GM12873 (cell line): ENCODE measurements around the gene ARID3C.

ENCODE experiments used
- TF ChIP-seq, protein P1 (sequence below): IDR thresholded peaks from 2 replicates; pipeline ENCODE4 v1.5.1; 2012; ENCODE audit warnings: low read depth, mild to moderate bottlenecking, moderate library complexity, low read length, control low read depth; ENCODE audit not compliant: insufficient read depth; ENCODE audit errors: missing control alignments

ARID3C gene

DNA sequence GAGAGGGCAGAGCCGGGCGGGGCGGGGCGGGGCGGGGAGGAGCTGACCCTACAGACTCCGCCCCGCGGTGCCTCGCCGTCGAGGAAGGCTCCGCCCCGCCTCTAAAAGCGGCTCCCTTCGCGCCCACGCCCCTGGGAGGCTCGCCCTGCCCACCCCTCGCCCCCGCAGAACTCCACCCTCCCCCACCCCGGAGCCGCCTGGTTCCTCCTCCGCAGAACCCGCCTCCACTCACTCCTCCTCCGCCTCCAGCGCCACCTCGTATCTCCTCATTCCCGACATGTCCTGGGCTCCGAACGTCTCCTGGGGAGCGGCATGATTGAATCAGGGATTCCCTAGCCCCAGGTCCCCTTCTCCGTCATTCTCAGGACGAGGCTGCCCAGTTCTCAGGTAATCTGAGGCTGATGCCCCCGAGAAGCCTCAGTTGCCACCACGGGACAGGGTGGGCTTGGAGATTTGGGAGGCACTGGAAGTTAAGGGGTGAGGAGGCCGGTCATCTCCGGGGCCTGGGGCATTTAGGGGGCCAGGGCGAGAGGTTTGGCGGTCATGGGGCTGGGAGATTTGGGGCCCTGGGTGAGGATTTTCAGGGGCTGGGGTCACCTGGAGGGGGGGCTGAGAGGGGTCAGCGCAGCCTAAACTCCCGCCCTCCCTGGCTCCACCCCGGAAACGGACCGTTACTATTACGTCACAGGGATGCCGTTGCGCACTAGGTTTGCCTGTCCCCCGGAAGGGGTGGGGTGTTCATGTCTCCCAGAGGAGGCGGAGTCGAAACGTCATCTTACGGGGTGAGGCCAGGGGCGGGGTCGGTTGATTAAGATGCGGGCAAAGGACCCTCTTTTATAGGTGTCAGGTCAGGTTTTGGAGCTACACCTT, 36.8 kb upstream of the ARID3C start:
- TF ChIP-seq, protein P1, sequence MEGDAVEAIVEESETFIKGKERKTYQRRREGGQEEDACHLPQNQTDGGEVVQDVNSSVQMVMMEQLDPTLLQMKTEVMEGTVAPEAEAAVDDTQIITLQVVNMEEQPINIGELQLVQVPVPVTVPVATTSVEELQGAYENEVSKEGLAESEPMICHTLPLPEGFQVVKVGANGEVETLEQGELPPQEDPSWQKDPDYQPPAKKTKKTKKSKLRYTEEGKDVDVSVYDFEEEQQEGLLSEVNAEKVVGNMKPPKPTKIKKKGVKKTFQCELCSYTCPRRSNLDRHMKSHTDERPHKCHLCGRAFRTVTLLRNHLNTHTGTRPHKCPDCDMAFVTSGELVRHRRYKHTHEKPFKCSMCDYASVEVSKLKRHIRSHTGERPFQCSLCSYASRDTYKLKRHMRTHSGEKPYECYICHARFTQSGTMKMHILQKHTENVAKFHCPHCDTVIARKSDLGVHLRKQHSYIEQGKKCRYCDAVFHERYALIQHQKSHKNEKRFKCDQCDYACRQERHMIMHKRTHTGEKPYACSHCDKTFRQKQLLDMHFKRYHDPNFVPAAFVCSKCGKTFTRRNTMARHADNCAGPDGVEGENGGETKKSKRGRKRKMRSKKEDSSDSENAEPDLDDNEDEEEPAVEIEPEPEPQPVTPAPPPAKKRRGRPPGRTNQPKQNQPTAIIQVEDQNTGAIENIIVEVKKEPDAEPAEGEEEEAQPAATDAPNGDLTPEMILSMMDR = no peak

DNA sequence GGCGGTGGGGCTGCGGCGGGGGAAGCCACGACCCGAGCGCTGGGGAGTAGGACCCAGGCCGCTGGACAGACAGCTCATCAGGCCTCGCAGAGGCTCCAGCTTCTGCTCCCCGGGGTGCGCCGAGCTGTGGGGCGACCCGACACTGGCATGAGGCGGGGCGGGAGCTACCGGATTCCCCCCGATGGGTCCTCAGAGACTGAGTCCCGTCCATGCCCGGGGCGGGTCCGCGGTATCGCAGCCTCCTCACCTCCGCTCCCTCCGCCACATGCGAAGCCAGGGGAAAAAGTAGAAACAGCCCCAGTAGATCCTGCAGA, 36.2 kb upstream of the ARID3C start:
- TF ChIP-seq, protein P1 = no peak

GRCh38 chr9:34664281-34665066, 35.6 kb upstream of the ARID3C start:
- TF ChIP-seq, protein P1 = peak; percentile 97

GRCh38 chr9:34663303-34663605, 34.4 kb upstream of the ARID3C start:
- TF ChIP-seq, protein P1 = no peak

DNA sequence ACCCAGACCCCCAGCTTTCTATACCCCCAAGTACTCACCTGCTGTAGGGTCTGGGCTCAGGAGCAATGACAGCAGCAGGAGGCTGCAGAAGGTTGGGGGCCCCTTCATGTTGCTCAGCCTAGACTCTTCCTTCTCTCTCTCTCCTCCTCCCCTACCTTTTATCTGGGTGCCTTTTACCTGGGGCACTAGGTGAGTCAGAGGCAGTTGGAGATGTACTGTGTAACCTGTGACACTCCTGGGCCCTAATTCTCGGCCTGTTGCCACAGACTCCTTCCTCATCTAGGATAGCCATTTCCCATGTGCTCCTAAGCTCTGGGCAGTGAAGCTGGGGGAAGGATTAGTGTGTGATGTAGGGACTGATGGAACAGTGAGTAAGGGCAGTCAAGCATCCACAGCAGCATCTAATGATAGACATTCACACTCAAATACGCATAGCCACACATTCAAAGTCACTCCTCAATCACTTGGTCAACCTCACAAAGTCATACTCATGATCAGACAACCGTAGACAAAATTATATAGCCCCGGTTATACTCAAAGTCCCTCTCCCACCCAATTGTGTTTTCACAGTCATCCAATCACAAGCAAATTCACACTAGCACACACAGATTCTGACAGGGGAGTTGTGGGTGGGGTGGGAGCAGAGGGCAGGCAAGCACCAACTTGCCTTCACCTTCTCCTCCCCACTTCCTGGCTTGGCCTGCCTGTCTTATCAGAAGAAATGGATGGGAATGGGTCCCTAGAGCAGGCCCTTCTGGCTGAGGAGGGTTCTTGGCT, 33.8 kb upstream of the ARID3C start, which contains the start of gene CCL27:
CCL27 (minus strand) TSS at position 132 of the 777 bp plus-strand sequence; CDS start at position 108, 24 bp downstream.
- TF ChIP-seq, protein P1 = no peak

DNA sequence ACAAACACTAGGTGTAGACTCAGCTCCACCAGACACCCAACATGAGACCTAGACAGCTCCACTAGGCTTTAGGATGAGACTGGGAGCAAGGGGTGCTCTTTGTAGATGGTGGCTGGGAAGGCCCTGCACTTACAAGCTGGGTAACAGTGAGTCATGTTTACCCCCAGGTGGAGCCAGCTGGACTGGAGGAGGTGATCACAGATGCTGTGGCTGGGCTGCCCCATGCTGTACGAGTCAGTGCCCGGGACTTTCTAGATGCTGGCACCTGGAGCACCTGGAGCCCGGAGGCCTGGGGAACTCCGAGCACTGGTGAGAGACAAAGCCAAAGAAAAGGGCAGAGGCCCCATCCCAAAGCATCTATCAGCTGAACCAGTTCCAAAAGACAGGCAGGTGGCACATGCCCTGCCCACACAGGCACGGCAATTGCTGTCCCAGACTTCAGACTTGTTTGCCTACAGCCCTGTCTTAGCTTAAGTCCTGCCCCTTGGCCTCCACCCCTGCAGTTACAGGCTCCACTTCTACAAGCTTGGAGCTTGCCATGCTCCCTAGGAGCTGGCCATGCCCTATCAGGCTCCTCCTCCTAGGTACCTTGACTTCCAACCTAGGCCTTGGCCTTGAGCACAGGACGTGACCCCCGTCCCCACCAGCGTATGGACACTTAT, 30.9 kb upstream of the ARID3C start:
- TF ChIP-seq, protein P1 = no peak
